Right renal pelvis (tissue), 4 donors: Measurements from ENCODE around the gene DOK3. TPM values are rescaled to one million over a fixed set of nuclear protein-coding genes. Genes with fewer than 3 reads are reported as not detected.

Experiments used
- DNase-seq, 4 donors: peaks; one replicate each; pipeline ENCODE4 v3.0.0-alpha.2; 2013; ENCODE audit warnings: low read depth in 4 of 4, low spot score in 3 of 4, missing footprints in 1 of 4
- polyA plus RNA-seq, 4 donors: library from polyadenylated mRNA; unstranded; fragments of 120-200 nt; gene quantifications; one replicate each; pipeline ENCODE4 v1.2.1, GENCODE V29; 2013; ENCODE audit not compliant: insufficient read length in 4 of 4

Gene DOK3, protein sequence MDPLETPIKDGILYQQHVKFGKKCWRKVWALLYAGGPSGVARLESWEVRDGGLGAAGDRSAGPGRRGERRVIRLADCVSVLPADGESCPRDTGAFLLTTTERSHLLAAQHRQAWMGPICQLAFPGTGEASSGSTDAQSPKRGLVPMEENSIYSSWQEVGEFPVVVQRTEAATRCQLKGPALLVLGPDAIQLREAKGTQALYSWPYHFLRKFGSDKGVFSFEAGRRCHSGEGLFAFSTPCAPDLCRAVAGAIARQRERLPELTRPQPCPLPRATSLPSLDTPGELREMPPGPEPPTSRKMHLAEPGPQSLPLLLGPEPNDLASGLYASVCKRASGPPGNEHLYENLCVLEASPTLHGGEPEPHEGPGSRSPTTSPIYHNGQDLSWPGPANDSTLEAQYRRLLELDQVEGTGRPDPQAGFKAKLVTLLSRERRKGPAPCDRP
- polyA plus RNA-seq, result 1 to 10 TPM; 3.6 to 6.3 (median 4.8) TPM

- no peak for DNase-seq
Measured at GRCh38 chr5:177509381-177509951, at the start of gene DOK3. Gene DOK3 (minus strand): TSS chr5:177509826. CDS start chr5:177509540, 286 bp downstream.

- DNase-seq, result no peak
Measured at GRCh38 chr5:177557796-177558195, 48.2 kb upstream of the DOK3 start.

GRCh38 chr5:177557041-177557647 lies 47.5 kb upstream of the DOK3 start:
- no peak for DNase-seq

- no peak for DNase-seq
Measured at GRCh38 chr5:177555665-177556064, 46.0 kb upstream of the DOK3 start.

- DNase-seq, result no peak
Measured at GRCh38 chr5:177555228-177555627, 45.6 kb upstream of the DOK3 start.

DNA sequence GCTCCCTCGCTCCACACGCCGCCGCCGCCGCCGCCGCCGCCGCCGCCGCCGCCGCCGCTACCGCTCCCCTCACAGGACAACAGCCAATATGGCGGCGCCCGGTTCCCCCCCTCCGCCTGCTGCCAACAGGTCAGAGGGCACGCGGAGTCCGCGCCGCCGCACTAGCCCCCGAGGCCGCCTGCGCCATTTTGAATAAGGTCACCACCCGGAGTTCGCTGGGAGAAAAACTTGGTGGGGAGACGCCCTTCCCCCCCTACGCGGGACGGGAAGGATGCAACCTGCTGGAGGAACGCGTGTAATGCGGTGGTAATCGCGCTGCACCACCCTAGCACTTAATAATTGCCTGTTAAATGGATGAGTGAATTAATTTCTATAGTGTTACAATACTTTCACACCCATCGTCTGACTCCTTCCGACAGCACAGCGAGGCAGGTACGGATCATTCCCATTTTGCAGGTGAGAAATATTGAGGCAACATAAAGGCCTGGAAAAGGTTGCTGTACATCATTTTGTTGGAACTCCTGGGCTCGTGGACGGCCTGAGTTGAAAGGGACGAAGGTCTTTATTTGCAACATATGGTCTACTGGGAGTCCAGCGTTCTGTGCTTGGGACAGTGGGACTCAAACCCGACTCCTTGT lies 45.0 kb upstream of the DOK3 start, which contains the start of gene FAM193B:
Gene FAM193B, minus strand, starts transcription at position 90 of the 638 bp plus-strand sequence. CDS start 105 bp downstream, outside the sequence.
- DNase-seq, result peak; percentile 78 to 85 (median 81)

GRCh38 chr5:177553671-177554429 lies 44.2 kb upstream of the DOK3 start:
- peak in 1 of 4 donors; percentile 20 for DNase-seq

GRCh38 chr5:177552839-177553455 lies 43.3 kb upstream of the DOK3 start:
- no peak for DNase-seq

DNA sequence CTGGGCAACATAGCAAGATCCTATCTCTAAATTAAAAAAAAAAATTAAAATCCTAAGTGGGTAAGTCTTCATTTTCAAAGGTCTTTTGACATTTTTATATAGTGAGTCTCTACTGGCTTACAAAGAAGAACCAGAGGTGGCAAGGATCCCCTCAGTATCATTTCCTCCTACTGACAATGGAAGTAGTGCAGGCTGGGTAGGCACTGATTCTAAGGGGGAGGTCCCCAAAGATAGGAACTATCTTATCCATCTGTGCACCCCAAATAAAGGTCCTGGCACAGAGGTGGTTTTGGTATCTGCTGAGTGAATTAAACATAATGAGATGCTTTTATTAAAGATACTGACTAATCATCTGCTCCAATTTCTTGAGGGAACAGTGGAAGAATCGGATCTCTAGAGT lies 40.5 kb upstream of the DOK3 start:
- no peak for DNase-seq

- no peak for DNase-seq
Measured at GRCh38 chr5:177548495-177548894, 38.9 kb upstream of the DOK3 start.

DNA sequence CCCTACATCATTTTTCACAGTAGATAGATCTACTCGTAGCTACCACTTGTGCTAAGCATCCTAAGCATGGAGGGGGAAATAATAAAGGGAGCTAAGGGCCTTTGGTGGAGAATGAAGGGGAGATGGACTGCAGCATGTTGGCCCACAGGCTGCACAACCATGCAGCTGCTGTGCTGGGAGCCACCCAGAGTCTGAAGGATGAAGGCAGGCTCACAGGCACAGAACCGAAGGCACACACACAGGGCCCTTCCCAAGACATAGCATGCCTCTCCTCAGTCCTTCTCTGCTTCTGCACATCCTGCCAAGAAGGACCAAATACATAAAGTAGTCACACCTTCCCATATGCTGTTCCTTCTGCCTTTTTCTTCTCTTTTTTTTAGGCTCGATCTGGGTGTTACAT lies 38.1 kb upstream of the DOK3 start:
- DNase-seq, result no peak

GRCh38 chr5:177546258-177546741 lies 36.7 kb upstream of the DOK3 start:
- no peak for DNase-seq

- DNase-seq, result no peak
Measured at GRCh38 chr5:177545487-177546257, 36.0 kb upstream of the DOK3 start.

DNA sequence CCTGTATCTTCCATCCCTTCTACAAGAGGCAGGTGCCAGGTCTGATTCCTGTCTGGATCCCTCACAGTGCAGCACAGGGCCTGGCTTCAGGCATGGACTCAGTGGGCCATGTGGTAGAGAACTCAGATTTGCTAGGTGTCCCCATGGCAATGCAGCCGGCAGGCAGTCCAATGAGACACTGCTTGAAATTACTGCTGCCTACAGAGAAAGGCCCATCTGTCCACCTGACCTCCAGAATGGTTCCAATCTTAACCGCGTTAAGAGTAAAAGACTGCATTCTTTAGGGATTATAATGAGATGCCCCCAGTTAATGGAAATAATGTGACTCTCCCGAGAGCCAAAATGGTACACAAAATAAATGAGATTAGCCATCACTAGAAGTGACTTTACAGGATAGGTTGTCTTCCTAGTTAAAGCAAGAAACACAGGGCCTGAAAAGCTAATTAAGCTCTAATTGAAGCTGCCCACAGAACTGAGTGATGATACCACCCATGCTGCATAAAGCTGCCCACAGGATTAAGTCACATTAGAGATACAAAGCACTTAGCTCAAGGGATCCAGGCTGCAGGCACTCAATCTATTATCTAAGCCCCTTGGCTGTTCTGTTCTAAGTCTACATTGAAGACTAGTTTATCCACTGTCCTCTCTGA lies 33.3 kb upstream of the DOK3 start:
- DNase-seq, result no peak

DNA sequence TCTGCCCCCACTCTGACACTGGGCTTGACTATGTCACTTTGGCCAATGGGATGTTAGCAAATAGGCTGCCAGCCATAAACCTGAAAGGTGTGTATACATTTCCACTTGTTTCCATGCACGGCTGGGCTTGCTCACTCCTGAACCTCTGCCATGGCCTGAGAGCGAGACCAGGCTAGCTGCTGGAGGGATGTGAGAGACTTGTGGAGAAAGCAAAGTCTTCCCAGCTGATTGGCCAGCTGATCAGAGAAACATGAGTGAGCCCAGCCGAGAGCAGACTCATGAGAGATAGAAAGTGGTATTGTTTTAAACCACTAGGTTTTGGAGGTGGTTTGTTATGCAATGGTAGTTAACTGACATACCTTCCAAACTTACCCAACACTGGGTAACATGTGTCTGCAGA lies 30.8 kb upstream of the DOK3 start:
- no peak for DNase-seq

DNA sequence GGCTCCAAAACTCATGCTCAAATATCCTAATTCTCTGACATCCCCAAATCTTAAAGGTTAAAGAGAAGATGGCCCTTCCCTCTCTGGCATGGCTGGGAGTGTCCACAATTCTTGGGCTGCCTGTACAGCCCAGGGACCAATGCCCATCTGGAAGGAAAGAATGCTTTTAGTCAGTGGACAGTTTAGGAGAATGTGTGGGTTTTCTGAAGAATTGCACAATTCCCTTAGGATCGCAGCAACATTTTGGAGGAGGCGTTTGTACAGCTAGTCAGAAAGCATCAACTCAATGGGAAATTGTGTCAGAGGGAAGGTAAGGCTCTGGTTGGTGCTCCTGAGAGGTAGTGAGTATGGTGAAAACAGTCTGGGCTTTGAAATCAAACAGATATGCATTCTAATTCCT lies 29.8 kb upstream of the DOK3 start:
- DNase-seq, result no peak

DNA sequence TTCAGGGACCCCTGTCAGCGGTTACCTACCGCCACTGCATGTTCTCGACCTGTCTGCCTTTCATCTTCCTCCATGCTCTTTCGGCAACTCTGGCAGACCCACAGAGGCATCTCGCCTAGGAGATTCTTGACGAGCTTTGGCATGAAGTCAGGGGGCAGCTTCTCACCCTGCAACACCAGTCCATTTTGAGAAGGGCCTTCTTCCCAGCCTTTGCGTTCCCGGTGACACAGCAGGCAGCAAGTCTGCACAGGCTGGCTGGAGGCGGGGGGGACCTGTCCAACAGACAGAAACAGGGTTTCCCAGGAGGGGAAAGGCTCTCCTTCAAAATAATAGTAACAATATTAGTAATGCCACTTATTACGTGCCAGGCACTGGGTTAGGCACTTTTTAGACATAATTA lies 29.2 kb upstream of the DOK3 start:
- no peak for DNase-seq
